Suprapubic skin (tissue), 4 donors: Measurements from ENCODE around the gene SPRING1.

Source experiments
- POLR2A ChIP-seq, 2 donors: fragments of 450-650 bp; IDR thresholded peaks; one replicate each; pipeline ENCODE4 v1.6.1; 2017; ENCODE audit warnings: antibody characterized with exemption in 2 of 2, mild to moderate bottlenecking in 2 of 2, moderate library complexity in 2 of 2
- POLR2AphosphoS5 ChIP-seq, 3 donors: sonication (generic); formaldehyde crosslinking; IDR thresholded peaks; one replicate each; pipeline ENCODE4 v1.6.1; 2017; ENCODE audit warnings: antibody characterized with exemption in 3 of 3
- TF ChIP-seq, protein P1 (sequence below), 2 donors: fragments of 200-600 bp in 1 of 2; fragments of 450-650 bp in 1 of 2; sonication (generic) in 1 of 2; IDR thresholded peaks; one replicate each; pipeline ENCODE4 v1.5.1; 2016 to 2019; ENCODE audit warnings: antibody characterized with exemption in 2 of 2, mild to moderate bottlenecking in 1 of 2, moderate library complexity in 1 of 2

- TF ChIP-seq, protein P1, sequence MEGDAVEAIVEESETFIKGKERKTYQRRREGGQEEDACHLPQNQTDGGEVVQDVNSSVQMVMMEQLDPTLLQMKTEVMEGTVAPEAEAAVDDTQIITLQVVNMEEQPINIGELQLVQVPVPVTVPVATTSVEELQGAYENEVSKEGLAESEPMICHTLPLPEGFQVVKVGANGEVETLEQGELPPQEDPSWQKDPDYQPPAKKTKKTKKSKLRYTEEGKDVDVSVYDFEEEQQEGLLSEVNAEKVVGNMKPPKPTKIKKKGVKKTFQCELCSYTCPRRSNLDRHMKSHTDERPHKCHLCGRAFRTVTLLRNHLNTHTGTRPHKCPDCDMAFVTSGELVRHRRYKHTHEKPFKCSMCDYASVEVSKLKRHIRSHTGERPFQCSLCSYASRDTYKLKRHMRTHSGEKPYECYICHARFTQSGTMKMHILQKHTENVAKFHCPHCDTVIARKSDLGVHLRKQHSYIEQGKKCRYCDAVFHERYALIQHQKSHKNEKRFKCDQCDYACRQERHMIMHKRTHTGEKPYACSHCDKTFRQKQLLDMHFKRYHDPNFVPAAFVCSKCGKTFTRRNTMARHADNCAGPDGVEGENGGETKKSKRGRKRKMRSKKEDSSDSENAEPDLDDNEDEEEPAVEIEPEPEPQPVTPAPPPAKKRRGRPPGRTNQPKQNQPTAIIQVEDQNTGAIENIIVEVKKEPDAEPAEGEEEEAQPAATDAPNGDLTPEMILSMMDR (IDR thresholded peaks at IDR 0.05): no peak
- TF ChIP-seq POLR2A (IDR thresholded peaks at IDR 0.05) (no peak), POLR2AphosphoS5 (IDR thresholded peaks at IDR 0.05) (no peak)
Observed at GRCh38 chr12:116726694-116727093, 11.2 kb downstream of the SPRING1 start.
